ENCODE data around the gene KLC1. TPM values are rescaled to one million over a fixed set of nuclear protein-coding genes. Genes with fewer than 3 reads are reported as not detected.

KLC1 gene
- total and polyA plus RNA-seq, 8 donors: 56.5 to 522 (median 123) TPM

GRCh38 chr14:103735022-103735421 is 106.0 kb downstream of the KLC1 start:
- intact Hi-C loops (cut with DNase I; ENCODE audit: low total_unique reads): no loop called here
- H3K27me3 ChIP-seq: no peaks in the 10 kb centered on the region
- TF ChIP-seq CTCF (IDR thresholded peaks at IDR 0.05) (no peak), POLR2A (IDR thresholded peaks at IDR 0.05) (no peak), POLR2AphosphoS5 (IDR thresholded peaks at IDR 0.05) (no peak)
- H3K4me3 ChIP-seq: no peak overlapping the region
- peaks cover 25 to 88% (median 55%) of the 10 kb centered on the region in 4 donors for H3K4me1 ChIP-seq
- H3K9me3 ChIP-seq: no peaks in the 10 kb centered on the region
- H3K27ac ChIP-seq: peak overlapping the region in 3 of 5 donors; percentile 76 to 87 (median 81)
- peaks cover 53 to 99% (median 94%) of the 10 kb centered on the region in 4 donors for H3K36me3 ChIP-seq
- DNase-seq: no peak
- WGBS, 5 donors: 64 to 81% (median 72%) methylated on average over 12 of the region's 12 CpGs

- H3K27ac ChIP-seq: peak overlapping the region in 3 of 5 donors; percentile 76 to 87 (median 81)
- intact Hi-C loops (cut with DNase I; ENCODE audit: low total_unique reads): no loop called here
- TF ChIP-seq POLR2A (IDR thresholded peaks at IDR 0.05): no peak
- TF ChIP-seq POLR2AphosphoS5 (IDR thresholded peaks at IDR 0.05): no peak
- TF ChIP-seq EP300 (IDR thresholded peaks at IDR 0.05): no peak
- 67 to 78% (median 71%) methylated on average over 3 to 7 of the region's 7 CpGs for WGBS, 5 donors
- H3K4me1 ChIP-seq: peaks cover 20 to 84% (median 51%) of the 10 kb centered on the region in 4 donors
- H3K4me3 ChIP-seq: no peak overlapping the region
- DNase-seq: no peak
- H3K27me3 ChIP-seq: no peaks in the 10 kb centered on the region
- H3K36me3 ChIP-seq: peaks cover 55 to 99% (median 94%) of the 10 kb centered on the region in 4 donors
- no peaks in the 10 kb centered on the region for H3K9me3 ChIP-seq
Measured at GRCh38 chr14:103735439-103735814, 106.4 kb downstream of the KLC1 start.

GRCh38 chr14:103735815-103736545 is 107.0 kb downstream of the KLC1 start:
- intact Hi-C loops (cut with DNase I; ENCODE audit: low total_unique reads): no loop called here
- H3K27me3 ChIP-seq: no peaks in the 10 kb centered on the region
- 82 to 86% (median 84%) methylated on average over 16 to 22 of the region's 22 CpGs for WGBS, 5 donors
- H3K4me1 ChIP-seq: peaks cover 15 to 79% (median 46%) of the 10 kb centered on the region in 4 donors
- no peak overlapping the region for H3K4me3 ChIP-seq
- TF ChIP-seq EP300 (IDR thresholded peaks at IDR 0.05) (no peak), CTCF (IDR thresholded peaks at IDR 0.05) (no peak), POLR2AphosphoS5 (IDR thresholded peaks at IDR 0.05) (no peak), POLR2A (IDR thresholded peaks at IDR 0.05) (no peak)
- H3K9me3 ChIP-seq: no peaks in the 10 kb centered on the region
- no peak for DNase-seq
- peaks cover 60 to 99% (median 95%) of the 10 kb centered on the region in 4 donors for H3K36me3 ChIP-seq
- peak overlapping the region in 4 of 5 donors; percentile 76 to 87 (median 80) for H3K27ac ChIP-seq

GRCh38 chr14:103736546-103737431 is 107.8 kb downstream of the KLC1 start:
- Histone ChIP-seq H3K27ac (peak overlapping the region; percentile 37 to 87 (median 78)), H3K4me3 (no peak overlapping the region), H3K9me3 (no peaks in the 10 kb centered on the region), H3K36me3 (peaks cover 59 to 100% (median 99%) of the 10 kb centered on the region in 4 donors), H3K4me1 (peaks cover 15 to 72% (median 41%) of the 10 kb centered on the region in 4 donors), H3K27me3 (no peaks in the 10 kb centered on the region)
- intact Hi-C loops (cut with DNase I; ENCODE audit: low total_unique reads): no loop called here
- DNase-seq: no peak
- TF ChIP-seq EP300 (IDR thresholded peaks at IDR 0.05) (peak; percentile 34), POLR2A (IDR thresholded peaks at IDR 0.05) (no peak), POLR2AphosphoS5 (IDR thresholded peaks at IDR 0.05) (peak in 2 of 3 donors; percentile 49 to 82)
- 63 to 81% (median 80%) methylated on average over 10 of the region's 10 CpGs for WGBS, 5 donors

GRCh38 chr14:103737432-103738045 is 108.5 kb downstream of the KLC1 start:
- DNase-seq: no peak
- peaks cover 52 to 100% (median 99%) of the 10 kb centered on the region in 4 donors for H3K36me3 ChIP-seq
- intact Hi-C loops (cut with DNase I; ENCODE audit: low total_unique reads): no loop called here
- no peaks in the 10 kb centered on the region for H3K27me3 ChIP-seq
- peaks cover 15 to 69% (median 37%) of the 10 kb centered on the region in 4 donors for H3K4me1 ChIP-seq
- no peak overlapping the region for H3K4me3 ChIP-seq
- WGBS, 5 donors: 90 to 92% (median 91%) methylated on average over 16 of the region's 16 CpGs
- peak overlapping the region in 4 of 5 donors; percentile 76 to 87 (median 80) for H3K27ac ChIP-seq
- TF ChIP-seq POLR2AphosphoS5 (IDR thresholded peaks at IDR 0.05) (no peak), CTCF (IDR thresholded peaks at IDR 0.05) (no peak), EP300 (IDR thresholded peaks at IDR 0.05) (no peak), POLR2A (IDR thresholded peaks at IDR 0.05) (no peak)
- H3K9me3 ChIP-seq: no peaks in the 10 kb centered on the region
